PFSK-1 (cell line): Measurements from ENCODE around the gene SCN2A.

Experiments used
- FOXP2 ChIP-seq: optimal IDR thresholded peaks from 2 replicates; pipeline ENCODE3; 2011; ENCODE audit warnings: borderline replicate concordance, control low read depth, inconsistent platforms; ENCODE audit not compliant: insufficient read depth; ENCODE audit errors: extremely low read length, extremely low read depth
- POLR2AphosphoS5 ChIP-seq: IDR thresholded peaks from 2 replicates; pipeline ENCODE4 v1.6.1; 2012; ENCODE audit warnings: low read depth, mild to moderate bottlenecking, control low read depth, low read length, moderate library complexity
- REST ChIP-seq, 2 experiments: IDR thresholded peaks; 2 replicates each; pipeline versions ENCODE4 v1.6.1 to v1.8.0; 2011 to 2012; ENCODE audit warnings: low read depth in 2 of 2, low read length in 2 of 2, control low read depth in 1 of 2, inconsistent platforms in 1 of 2, mild to moderate bottlenecking in 1 of 2, moderate library complexity in 1 of 2; ENCODE audit not compliant: insufficient read depth in 1 of 2
- SIN3A ChIP-seq: IDR thresholded peaks from 2 replicates; pipeline ENCODE4 v1.6.1; 2012; ENCODE audit warnings: mild to moderate bottlenecking, low read length, moderate library complexity, borderline replicate concordance; ENCODE audit not compliant: insufficient read depth
- TAF1 ChIP-seq: IDR thresholded peaks from 2 replicates; pipeline ENCODE4 v1.6.1; 2012; ENCODE audit warnings: low read length, control low read depth, borderline replicate concordance; ENCODE audit not compliant: insufficient read depth

Gene SCN2A

GRCh38 chr2:165373278-165374010 lies 134.2 kb downstream of the SCN2A start:
- TF ChIP-seq FOXP2 (no peak), REST (IDR thresholded peaks at IDR 0.05; ENCODE audit: insufficient read depth in 1 of 2, low read depth in 2 of 2, low read length in 2 of 2) (no peak), TAF1 (no peak), SIN3A (no peak), POLR2AphosphoS5 (no peak)

- no peak for TF ChIP-seq POLR2AphosphoS5
- no peak for TF ChIP-seq REST (IDR thresholded peaks at IDR 0.05; ENCODE audit: insufficient read depth in 1 of 2, low read depth in 2 of 2, low read length in 2 of 2)
- TF ChIP-seq SIN3A: no peak
- TF ChIP-seq TAF1: no peak
- TF ChIP-seq FOXP2: no peak
These were observed 137.4 kb downstream of the SCN2A start for GRCh38 chr2:165376571-165376975.

DNA sequence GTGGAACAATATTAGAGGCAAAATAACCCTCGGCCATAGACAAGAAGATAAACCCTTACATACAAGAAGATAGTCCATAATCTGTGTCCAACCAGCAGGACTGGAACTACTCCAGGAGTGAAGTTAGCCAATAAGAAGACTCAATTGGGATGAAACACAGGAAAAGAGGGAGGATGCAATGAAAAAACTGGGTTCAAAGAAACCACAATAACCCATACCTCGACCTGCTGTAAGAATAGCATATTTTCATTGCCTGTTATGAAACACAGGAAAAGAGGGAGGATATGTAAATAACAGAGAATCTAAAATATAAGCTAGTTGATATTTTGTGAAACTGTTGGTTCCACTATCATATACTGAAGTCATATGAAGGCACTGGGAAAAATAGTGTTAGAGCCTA lies 143.1 kb downstream of the SCN2A start:
- TF ChIP-seq FOXP2 (no peak), REST (IDR thresholded peaks at IDR 0.05; ENCODE audit: insufficient read depth in 1 of 2, low read depth in 2 of 2, low read length in 2 of 2) (no peak), POLR2AphosphoS5 (no peak), SIN3A (no peak), TAF1 (no peak)

DNA sequence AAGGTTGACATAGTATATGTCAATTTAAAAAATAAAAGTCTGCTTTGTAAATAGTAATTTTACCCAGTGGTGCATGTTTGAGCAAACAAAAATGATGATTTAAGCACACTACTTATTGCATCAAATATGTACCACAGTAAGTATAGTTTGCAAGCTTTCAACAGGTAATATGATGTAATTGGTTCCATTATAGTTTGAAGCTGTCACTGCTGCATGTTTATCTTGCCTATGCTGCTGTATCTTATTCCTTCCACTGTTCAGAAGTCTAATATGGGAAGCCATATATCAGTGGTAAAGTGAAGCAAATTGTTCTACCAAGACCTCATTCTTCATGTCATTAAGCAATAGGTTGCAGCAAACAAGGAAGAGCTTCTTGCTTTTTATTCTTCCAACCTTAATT lies 151.7 kb downstream of the SCN2A start:
- TF ChIP-seq TAF1 (no peak), POLR2AphosphoS5 (no peak), FOXP2 (no peak), REST (IDR thresholded peaks at IDR 0.05; ENCODE audit: insufficient read depth in 1 of 2, low read depth in 2 of 2, low read length in 2 of 2) (no peak), SIN3A (no peak)

DNA sequence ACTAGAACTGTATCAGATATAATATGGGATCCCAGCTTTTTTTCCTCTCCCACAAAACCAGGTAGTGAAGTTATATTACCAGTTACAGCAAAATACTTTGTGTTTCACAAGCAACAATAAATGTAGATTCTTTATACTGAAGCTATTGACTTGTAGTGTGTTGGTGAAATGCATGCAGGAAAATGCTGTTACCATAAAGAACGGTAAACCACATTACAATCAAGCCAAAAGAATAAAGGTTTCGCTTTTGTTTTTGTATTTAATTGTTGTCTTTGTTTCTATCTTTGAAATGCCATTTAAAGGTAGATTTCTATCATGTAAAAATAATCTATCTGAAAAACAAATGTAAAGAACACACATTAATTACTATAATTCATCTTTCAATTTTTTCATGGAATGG lies 152.6 kb downstream of the SCN2A start:
- TF ChIP-seq SIN3A (no peak), POLR2AphosphoS5 (no peak), REST (IDR thresholded peaks at IDR 0.05; ENCODE audit: insufficient read depth in 1 of 2, low read depth in 2 of 2, low read length in 2 of 2) (no peak), FOXP2 (no peak), TAF1 (no peak)
